Neural progenitor cell (in vitro differentiated cells): Measurements from ENCODE around the gene DHRS3. TPM values are rescaled to one million over a fixed set of nuclear protein-coding genes. Genes with fewer than 3 reads are reported as not detected.
"Not testable (repeated sequence)": the region's sequence is repeated elsewhere in the genome, so short reads cannot be mapped to it uniquely, and the experiment has no call there.

Source experiments
- DNase-seq: peaks from one replicate; pipeline ENCODE4 v3.0.0-alpha.2; 2016; ENCODE audit warnings: low spot score
- H2AFZ ChIP-seq: fragments of 200-600 bp; sonication (generic); replicated peaks from 2 replicates; pipeline ENCODE4 v1.6.1; 2016; ENCODE audit warnings: antibody characterized with exemption
- H3F3A ChIP-seq: fragments of 200-600 bp; sonication (generic); 2 replicates; pipeline ENCODE4 v1.6.1; 2016; ENCODE audit warnings: antibody characterized with exemption, low read depth
- H3K27ac ChIP-seq: fragments of 200-600 bp; sonication (generic); 2 replicates; pipeline ENCODE4 v1.5.1; 2016; ENCODE audit warnings: mild to moderate bottlenecking
- H3K27me3 ChIP-seq: fragments of 200-600 bp; sonication (generic); 2 replicates; pipeline ENCODE4 v1.6.1; 2016; ENCODE audit warnings: mild to moderate bottlenecking, moderate library complexity
- H3K36me3 ChIP-seq: fragments of 200-600 bp; sonication (generic); 2 replicates; pipeline ENCODE4 v1.5.1; 2016
- H3K4me1 ChIP-seq: fragments of 200-600 bp; sonication (generic); 2 replicates; pipeline ENCODE4 v1.6.1; 2016; ENCODE audit warnings: mixed run types
- H3K4me2 ChIP-seq: fragments of 200-600 bp; sonication (generic); 2 replicates; pipeline ENCODE4 v1.6.1; 2016
- H3K4me3 ChIP-seq: fragments of 200-600 bp; sonication (generic); 2 replicates; pipeline ENCODE4 v1.5.1; 2016
- H3K79me2 ChIP-seq: fragments of 200-600 bp; sonication (generic); 2 replicates; pipeline ENCODE4 v1.6.1; 2016; ENCODE audit warnings: low read depth
- H3K9ac ChIP-seq: fragments of 200-600 bp; sonication (generic); 2 replicates; pipeline ENCODE4 v1.6.1; 2016
- H3K9me3 ChIP-seq: fragments of 200-600 bp; sonication (generic); 2 replicates; pipeline ENCODE4 v1.5.1; 2016; ENCODE audit warnings: low read depth
- H4K20me1 ChIP-seq: fragments of 200-600 bp; sonication (generic); 2 replicates; pipeline ENCODE4 v1.6.1; 2016; ENCODE audit warnings: low read depth
- H3K27ac Mint-ChIP-seq: 3 replicates; pipeline ENCODE4 v1.8.0; 2021; ENCODE audit warnings: mixed read lengths
- H3K27me3 Mint-ChIP-seq: 2 replicates; pipeline ENCODE4 v1.8.0; 2022; ENCODE audit warnings: low read depth, mild to moderate bottlenecking, inconsistent platforms, moderate library complexity, mixed read lengths; ENCODE audit not compliant: insufficient read depth
- H3K36me3 Mint-ChIP-seq: 3 replicates; pipeline ENCODE4 v1.8.0; 2021; ENCODE audit warnings: mixed read lengths
- H3K4me1 Mint-ChIP-seq: 3 replicates; pipeline ENCODE4 v1.8.0; 2021; ENCODE audit warnings: mixed read lengths
- H3K4me3 Mint-ChIP-seq: 3 replicates; pipeline ENCODE4 v1.8.0; 2021; ENCODE audit warnings: mild to moderate bottlenecking, moderate library complexity, mixed read lengths
- H3K9me3 Mint-ChIP-seq: 3 replicates; pipeline ENCODE4 v1.8.0; 2020; ENCODE audit warnings: mixed read lengths
- CTCF ChIP-seq: fragments of 200-600 bp; sonication (generic); IDR thresholded peaks from 2 replicates; pipeline ENCODE4 v1.5.1; 2017; ENCODE audit warnings: antibody characterized with exemption, mild to moderate bottlenecking
- EZH2 ChIP-seq: fragments of 200-600 bp; sonication (generic); IDR thresholded peaks from 2 replicates; pipeline ENCODE4 v1.6.1; 2017; ENCODE audit warnings: antibody characterized with exemption, mild to moderate bottlenecking, moderate library complexity
- EZH2phosphoT487 ChIP-seq: fragments of 200-600 bp; sonication (generic); IDR thresholded peaks from 2 replicates; pipeline ENCODE4 v1.6.1; 2017; ENCODE audit warnings: antibody characterized with exemption
- total RNA-seq: library from RNA; depleted of rRNA; stranded (reverse); fragments of >200 nt; gene quantifications from 2 replicates; pipeline ENCODE4 v1.2.3, GENCODE V29; 2015; ENCODE audit warnings: low replicate concordance

Gene DHRS3
- total RNA-seq, 1 donor from 2014 or later, result 4.3 TPM

GRCh38 chr1:12524266-12524665, 93.7 kb downstream of the DHRS3 start:
- Mint-ChIP-seq H3K4me1 (peaks cover 9% of the 10 kb centered on the region), H3K4me3 (no peak overlapping the region), H3K36me3 (no peaks in the 10 kb centered on the region), H3K9me3 (no peaks in the 10 kb centered on the region), H3K27ac (no peak overlapping the region), H3K27me3 (peaks cover 7% of the 10 kb centered on the region)
- H3F3A ChIP-seq, result peaks cover 4% of the 10 kb centered on the region
- H3K9me3 ChIP-seq, result no peaks in the 10 kb centered on the region
- TF ChIP-seq EZH2phosphoT487 (no peak), EZH2 (no peak), CTCF (no peak)
- H3K4me1 ChIP-seq, result peaks cover 2% of the 10 kb centered on the region
- H3K4me2 ChIP-seq, result no peak overlapping the region
- no peaks in the 10 kb centered on the region for H3K27me3 ChIP-seq
- H4K20me1 ChIP-seq, result no peaks in the 10 kb centered on the region
- no peak overlapping the region for H3K27ac ChIP-seq
- no peak overlapping the region for H3K9ac ChIP-seq
- no peak for DNase-seq
- no peak overlapping the region for H3K4me3 ChIP-seq
- no peak overlapping the region for H2AFZ ChIP-seq
- no peaks in the 10 kb centered on the region for H3K36me3 ChIP-seq
- H3K79me2 ChIP-seq, result no peaks in the 10 kb centered on the region

GRCh38 chr1:12522780-12523179, 95.2 kb downstream of the DHRS3 start:
- not testable (repeated sequence) for DNase-seq, H3K4me3 ChIP-seq, H4K20me1 ChIP-seq, H3K27ac Mint-ChIP-seq, H3K27me3 ChIP-seq, H3K27me3 Mint-ChIP-seq, H3K9ac ChIP-seq, H3K9me3 Mint-ChIP-seq, H2AFZ ChIP-seq, H3K4me3 Mint-ChIP-seq, H3K79me2 ChIP-seq, H3K4me2 ChIP-seq, H3K9me3 ChIP-seq, H3K36me3 ChIP-seq, H3K36me3 Mint-ChIP-seq, H3K27ac ChIP-seq
- peaks cover 14% of the 10 kb centered on the region for H3K4me1 Mint-ChIP-seq
- peaks cover 12% of the 10 kb centered on the region for H3K4me1 ChIP-seq
- H3F3A ChIP-seq, result peaks cover 14% of the 10 kb centered on the region

DNA sequence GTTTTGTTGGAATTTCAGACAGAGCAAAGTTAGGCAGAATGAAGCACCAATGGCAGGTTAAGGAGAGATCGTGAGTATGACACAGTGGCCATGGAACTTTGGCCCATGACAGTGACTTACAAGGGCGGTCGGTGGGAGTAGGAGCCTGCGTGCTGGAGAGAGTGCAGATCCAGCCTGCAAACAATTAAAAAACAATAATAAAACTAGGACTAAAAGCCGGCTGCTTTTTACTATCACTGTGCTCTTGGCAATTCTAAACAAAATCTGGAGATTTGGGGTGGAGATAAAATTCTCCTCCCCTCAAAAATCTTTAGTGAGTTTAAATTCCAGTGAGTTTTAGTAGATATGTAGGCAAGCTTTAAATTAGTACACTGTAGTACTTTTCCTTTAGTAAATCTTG, 96.9 kb downstream of the DHRS3 start:
- no peaks in the 10 kb centered on the region for H3K36me3 Mint-ChIP-seq
- Histone ChIP-seq H3K4me3 (no peak overlapping the region), H3K9me3 (no peaks in the 10 kb centered on the region), H3K9ac (no peak overlapping the region), H2AFZ (no peak overlapping the region), H3F3A (peaks cover 14% of the 10 kb centered on the region), H3K27ac (no peak overlapping the region), H3K36me3 (no peaks in the 10 kb centered on the region), H3K4me2 (no peak overlapping the region), H4K20me1 (no peaks in the 10 kb centered on the region), H3K79me2 (no peaks in the 10 kb centered on the region), H3K27me3 (no peaks in the 10 kb centered on the region), H3K4me1 (peaks cover 12% of the 10 kb centered on the region)
- H3K4me1 Mint-ChIP-seq, result peaks cover 14% of the 10 kb centered on the region
- no peak for DNase-seq
- H3K9me3 Mint-ChIP-seq, result no peaks in the 10 kb centered on the region
- no peak overlapping the region for H3K4me3 Mint-ChIP-seq
- H3K27ac Mint-ChIP-seq, result no peak overlapping the region
- H3K27me3 Mint-ChIP-seq, result peaks cover 8% of the 10 kb centered on the region
- no peak for TF ChIP-seq EZH2phosphoT487
- no peak for TF ChIP-seq EZH2
- no peak for TF ChIP-seq CTCF

- H3K79me2 ChIP-seq, result no peaks in the 10 kb centered on the region
- peaks cover 14% of the 10 kb centered on the region for H3F3A ChIP-seq
- Mint-ChIP-seq H3K27me3 (peaks cover 8% of the 10 kb centered on the region), H3K9me3 (no peaks in the 10 kb centered on the region), H3K27ac (peak overlapping the region; percentile 7), H3K4me3 (no peak overlapping the region), H3K4me1 (peaks cover 5% of the 10 kb centered on the region), H3K36me3 (no peaks in the 10 kb centered on the region)
- no peak overlapping the region for H3K27ac ChIP-seq
- no peaks in the 10 kb centered on the region for H3K36me3 ChIP-seq
- H3K4me3 ChIP-seq, result no peak overlapping the region
- no peaks in the 10 kb centered on the region for H3K27me3 ChIP-seq
- H3K4me2 ChIP-seq, result peak overlapping the region; percentile 60
- H4K20me1 ChIP-seq, result no peaks in the 10 kb centered on the region
- H3K4me1 ChIP-seq, result peaks cover 12% of the 10 kb centered on the region
- DNase-seq, result no peak
- no peak overlapping the region for H3K9ac ChIP-seq
- H3K9me3 ChIP-seq, result no peaks in the 10 kb centered on the region
- TF ChIP-seq EZH2, result no peak
- no peak for TF ChIP-seq CTCF
- no peak overlapping the region for H2AFZ ChIP-seq
Observed at GRCh38 chr1:12519693-12520364, 98.2 kb downstream of the DHRS3 start.
